Large intestine (tissue), 3 donors: Measurements from ENCODE around the gene TECPR2. TPM values are rescaled to one million over a fixed set of nuclear protein-coding genes. Genes with fewer than 3 reads are reported as not detected.

ENCODE experiments used
- DNase-seq, 2 donors: peaks; one replicate each; pipeline versions ENCODE4 v3.0.0 to v3.0.0-alpha.2; 2013
- H3K27ac ChIP-seq: one replicate; pipeline ENCODE4 v1.5.1; 2013; ENCODE audit warnings: low read length
- H3K27me3 ChIP-seq: 2 replicates; pipeline ENCODE4 v1.6.1; 2013; ENCODE audit warnings: low read length; ENCODE audit not compliant: control insufficient read depth, insufficient read depth
- H3K36me3 ChIP-seq: 2 replicates; pipeline ENCODE4 v1.6.1; 2013; ENCODE audit warnings: low read length; ENCODE audit not compliant: control insufficient read depth, insufficient read depth
- H3K4me1 ChIP-seq: one replicate; pipeline ENCODE4 v1.6.1; 2013; ENCODE audit warnings: low read length; ENCODE audit not compliant: control insufficient read depth, insufficient read depth
- H3K4me3 ChIP-seq: one replicate; pipeline ENCODE4 v1.5.1; 2013; ENCODE audit warnings: low read length
- H3K9me3 ChIP-seq: one replicate; pipeline ENCODE4 v1.6.1; 2013; ENCODE audit warnings: mild to moderate bottlenecking, low read depth, low read length, moderate library complexity; ENCODE audit not compliant: control insufficient read depth
- WGBS: methylation state at CpG from one replicate; pipeline ENCODE4 v1.1.5; 2013; ENCODE audit warnings: low lambda C conversion rate; ENCODE audit not compliant: insufficient coverage; 5-methylcytosine and 5-hydroxymethylcytosine counted together
- polyA plus RNA-seq: library from polyadenylated mRNA; unstranded; fragments of 120-200 nt; gene quantifications from one replicate; pipeline ENCODE4 v1.2.1, GENCODE V29; 2013

TECPR2 gene
- polyA plus RNA-seq, 1 donor, result 10.6 TPM

- no peak for DNase-seq
- no peaks in the 10 kb centered on the region for H3K27me3 ChIP-seq
- no peaks in the 10 kb centered on the region for H3K9me3 ChIP-seq
- 100% methylated on average over 2 of the region's 13 CpGs for WGBS
- H3K4me1 ChIP-seq, result no peaks in the 10 kb centered on the region
- peaks cover 46% of the 10 kb centered on the region for H3K36me3 ChIP-seq
- no peak overlapping the region for H3K27ac ChIP-seq
- H3K4me3 ChIP-seq, result no peak overlapping the region
Observed at GRCh38 chr14:102333795-102334705, 28.7 kb upstream of the TECPR2 start.

- peaks cover 49% of the 10 kb centered on the region for H3K36me3 ChIP-seq
- H3K9me3 ChIP-seq, result no peaks in the 10 kb centered on the region
- WGBS, result no CpG with 5 or more reads among the region's 7 CpGs
Observed at GRCh38 chr14:102335163-102335562, 27.6 kb upstream of the TECPR2 start.

GRCh38 chr14:102338724-102339123 lies 24.0 kb upstream of the TECPR2 start:
- H3K27me3 ChIP-seq, result no peaks in the 10 kb centered on the region
- DNase-seq, result no peak
- H3K4me1 ChIP-seq, result no peaks in the 10 kb centered on the region
- peaks cover 58% of the 10 kb centered on the region for H3K36me3 ChIP-seq
- H3K9me3 ChIP-seq, result no peaks in the 10 kb centered on the region
- WGBS, result no CpG with 5 or more reads among the region's 9 CpGs
- H3K27ac ChIP-seq, result no peak overlapping the region
- H3K4me3 ChIP-seq, result no peak overlapping the region

More at GRCh38 chr14:102335163-102335562, 27.6 kb upstream of the TECPR2 start:
- no peaks in the 10 kb centered on the region for H3K4me1 ChIP-seq
- no peak overlapping the region for H3K4me3 ChIP-seq
- no peak for DNase-seq
- H3K27me3 ChIP-seq, result no peaks in the 10 kb centered on the region
- H3K27ac ChIP-seq, result no peak overlapping the region

DNA sequence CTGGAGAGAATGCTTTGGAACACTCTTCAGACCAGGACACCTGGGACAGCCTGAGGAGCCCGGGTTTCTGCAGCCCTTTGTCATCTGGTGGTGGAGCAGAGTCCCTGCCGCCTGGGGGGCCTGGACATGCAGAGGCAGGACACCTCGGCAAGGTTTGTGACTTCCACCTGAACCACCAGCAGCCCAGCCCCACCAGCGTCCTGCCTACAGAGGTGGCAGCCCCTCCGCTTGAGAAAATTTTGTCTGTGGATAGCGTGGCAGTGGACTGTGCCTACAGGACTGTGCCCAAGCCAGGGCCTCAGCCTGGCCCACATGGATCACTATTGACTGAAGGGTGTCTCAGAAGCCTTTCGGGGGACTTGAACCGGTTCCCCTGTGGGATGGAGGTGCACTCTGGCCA lies 21.2 kb upstream of the TECPR2 start:
- Histone ChIP-seq H3K4me1 (no peaks in the 10 kb centered on the region), H3K4me3 (no peak overlapping the region), H3K9me3 (no peaks in the 10 kb centered on the region), H3K27ac (no peak overlapping the region), H3K27me3 (no peaks in the 10 kb centered on the region), H3K36me3 (peaks cover 59% of the 10 kb centered on the region)
- no peak for DNase-seq
- no CpG with 5 or more reads among the region's 8 CpGs for WGBS

GRCh38 chr14:102342238-102342637 lies 20.5 kb upstream of the TECPR2 start:
- no peak overlapping the region for H3K27ac ChIP-seq
- H3K4me3 ChIP-seq, result no peak overlapping the region
- H3K9me3 ChIP-seq, result no peaks in the 10 kb centered on the region
- WGBS, result no CpG with 5 or more reads among the region's 5 CpGs
- DNase-seq, result no peak
- H3K4me1 ChIP-seq, result no peaks in the 10 kb centered on the region
- H3K36me3 ChIP-seq, result peaks cover 61% of the 10 kb centered on the region
- no peaks in the 10 kb centered on the region for H3K27me3 ChIP-seq

DNA sequence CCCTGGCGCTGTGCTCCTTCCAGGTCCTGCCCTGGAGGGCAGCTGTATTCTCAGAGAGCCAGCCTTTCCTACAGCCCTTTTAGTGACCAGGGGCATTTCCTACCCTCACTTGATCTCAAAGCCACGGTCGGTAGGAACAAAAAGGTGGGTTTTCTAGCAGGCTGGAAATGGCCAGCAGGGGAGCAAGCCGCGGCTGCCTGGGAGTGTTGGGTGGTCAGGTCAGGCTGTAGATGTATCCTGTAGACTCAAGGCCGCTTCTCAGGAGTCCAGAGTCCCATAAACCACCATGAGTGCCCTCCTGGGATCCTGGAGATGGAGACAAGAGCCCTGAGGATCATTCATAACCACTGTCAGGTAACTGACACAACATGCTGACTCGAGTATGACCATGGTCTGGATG lies 18.7 kb upstream of the TECPR2 start:
- Histone ChIP-seq H3K36me3 (peaks cover 67% of the 10 kb centered on the region), H3K27me3 (no peaks in the 10 kb centered on the region), H3K4me1 (no peaks in the 10 kb centered on the region), H3K9me3 (no peaks in the 10 kb centered on the region), H3K4me3 (no peak overlapping the region), H3K27ac (no peak overlapping the region)
- no peak for DNase-seq
- WGBS, result no CpG with 5 or more reads among the region's 7 CpGs

GRCh38 chr14:102344485-102344884 lies 18.3 kb upstream of the TECPR2 start:
- Histone ChIP-seq H3K36me3 (peaks cover 67% of the 10 kb centered on the region), H3K27me3 (no peaks in the 10 kb centered on the region), H3K27ac (no peak overlapping the region), H3K4me3 (no peak overlapping the region), H3K9me3 (no peaks in the 10 kb centered on the region), H3K4me1 (no peaks in the 10 kb centered on the region)
- DNase-seq, result no peak
- no CpG with 5 or more reads among the region's 5 CpGs for WGBS

- Histone ChIP-seq H3K27me3 (no peaks in the 10 kb centered on the region), H3K27ac (no peak overlapping the region), H3K4me1 (no peaks in the 10 kb centered on the region), H3K9me3 (no peaks in the 10 kb centered on the region), H3K36me3 (peaks cover 70% of the 10 kb centered on the region), H3K4me3 (no peak overlapping the region)
- WGBS, result no CpG with 5 or more reads among the region's 3 CpGs
- DNase-seq, result no peak
Observed at GRCh38 chr14:102345232-102345631, 17.5 kb upstream of the TECPR2 start.

GRCh38 chr14:102346645-102347044 lies 16.1 kb upstream of the TECPR2 start:
- Histone ChIP-seq H3K4me1 (no peaks in the 10 kb centered on the region), H3K36me3 (peaks cover 65% of the 10 kb centered on the region), H3K9me3 (no peaks in the 10 kb centered on the region), H3K4me3 (no peak overlapping the region), H3K27me3 (no peaks in the 10 kb centered on the region), H3K27ac (no peak overlapping the region)
- WGBS, result no CpG with 5 or more reads among the region's 4 CpGs
- no peak for DNase-seq

GRCh38 chr14:102348376-102348775 lies 14.4 kb upstream of the TECPR2 start:
- H3K9me3 ChIP-seq, result no peaks in the 10 kb centered on the region
- H3K4me1 ChIP-seq, result no peaks in the 10 kb centered on the region
- H3K27me3 ChIP-seq, result no peaks in the 10 kb centered on the region
- H3K4me3 ChIP-seq, result no peak overlapping the region
- WGBS, result no CpG with 5 or more reads among the region's 16 CpGs
- no peak overlapping the region for H3K27ac ChIP-seq
- peaks cover 65% of the 10 kb centered on the region for H3K36me3 ChIP-seq
- no peak for DNase-seq

DNA sequence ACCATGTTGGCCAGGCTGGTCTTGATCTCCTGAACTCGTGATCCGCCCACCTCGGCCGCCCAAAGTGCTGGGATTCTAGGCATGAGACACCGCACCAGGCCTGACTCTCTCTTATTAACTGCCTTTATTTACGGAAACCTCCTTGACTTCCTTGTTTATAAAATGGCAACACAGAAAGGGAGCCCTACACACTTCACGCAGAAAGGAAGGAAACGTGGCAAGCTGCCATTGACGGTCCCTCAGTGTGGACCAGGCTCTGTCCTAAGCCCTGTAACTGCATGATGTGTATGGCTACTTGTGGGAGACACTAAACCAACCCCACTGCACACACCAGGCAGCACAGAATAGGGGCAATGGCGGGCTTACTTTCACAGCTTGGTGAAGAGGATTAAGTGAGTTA lies 11.7 kb upstream of the TECPR2 start:
- Histone ChIP-seq H3K27me3 (no peaks in the 10 kb centered on the region), H3K36me3 (peaks cover 68% of the 10 kb centered on the region), H3K27ac (no peak overlapping the region), H3K4me3 (no peak overlapping the region), H3K9me3 (no peaks in the 10 kb centered on the region), H3K4me1 (no peaks in the 10 kb centered on the region)
- no CpG with 5 or more reads among the region's 10 CpGs for WGBS
- no peak for DNase-seq
